Measurements from ENCODE around the gene TRIM36.

GRCh38 chr5:115191474-115192031 is 21.8 kb upstream of the TRIM36 start:
- no peak for TF ChIP-seq EZH2 (IDR thresholded peaks at IDR 0.05; ENCODE audit: borderline replicate concordance, insufficient read depth, low read depth, low read length, poor library complexity, severe bottlenecking)
- TF ChIP-seq, protein P1, sequence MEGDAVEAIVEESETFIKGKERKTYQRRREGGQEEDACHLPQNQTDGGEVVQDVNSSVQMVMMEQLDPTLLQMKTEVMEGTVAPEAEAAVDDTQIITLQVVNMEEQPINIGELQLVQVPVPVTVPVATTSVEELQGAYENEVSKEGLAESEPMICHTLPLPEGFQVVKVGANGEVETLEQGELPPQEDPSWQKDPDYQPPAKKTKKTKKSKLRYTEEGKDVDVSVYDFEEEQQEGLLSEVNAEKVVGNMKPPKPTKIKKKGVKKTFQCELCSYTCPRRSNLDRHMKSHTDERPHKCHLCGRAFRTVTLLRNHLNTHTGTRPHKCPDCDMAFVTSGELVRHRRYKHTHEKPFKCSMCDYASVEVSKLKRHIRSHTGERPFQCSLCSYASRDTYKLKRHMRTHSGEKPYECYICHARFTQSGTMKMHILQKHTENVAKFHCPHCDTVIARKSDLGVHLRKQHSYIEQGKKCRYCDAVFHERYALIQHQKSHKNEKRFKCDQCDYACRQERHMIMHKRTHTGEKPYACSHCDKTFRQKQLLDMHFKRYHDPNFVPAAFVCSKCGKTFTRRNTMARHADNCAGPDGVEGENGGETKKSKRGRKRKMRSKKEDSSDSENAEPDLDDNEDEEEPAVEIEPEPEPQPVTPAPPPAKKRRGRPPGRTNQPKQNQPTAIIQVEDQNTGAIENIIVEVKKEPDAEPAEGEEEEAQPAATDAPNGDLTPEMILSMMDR (IDR thresholded peaks at IDR 0.05): no peak

Measured in B cell (primary cell).